OCI-LY3 (cell line): ENCODE data around the gene ITGA4.

Source experiments
- EZH2phosphoT487 ChIP-seq: fragments of 200-600 bp; shearing (Covaris generic); IDR thresholded peaks from 2 replicates; pipeline ENCODE4 v1.6.1; 2018; ENCODE audit warnings: antibody characterized with exemption, mixed run types, low read depth
- TF ChIP-seq, protein P1 (sequence below): fragments of 200-600, 300-600 bp; sonication (generic); IDR thresholded peaks from 2 replicates; pipeline ENCODE4 v1.5.1; 2014; ENCODE audit warnings: antibody characterized with exemption, low read length, low read depth

DNA sequence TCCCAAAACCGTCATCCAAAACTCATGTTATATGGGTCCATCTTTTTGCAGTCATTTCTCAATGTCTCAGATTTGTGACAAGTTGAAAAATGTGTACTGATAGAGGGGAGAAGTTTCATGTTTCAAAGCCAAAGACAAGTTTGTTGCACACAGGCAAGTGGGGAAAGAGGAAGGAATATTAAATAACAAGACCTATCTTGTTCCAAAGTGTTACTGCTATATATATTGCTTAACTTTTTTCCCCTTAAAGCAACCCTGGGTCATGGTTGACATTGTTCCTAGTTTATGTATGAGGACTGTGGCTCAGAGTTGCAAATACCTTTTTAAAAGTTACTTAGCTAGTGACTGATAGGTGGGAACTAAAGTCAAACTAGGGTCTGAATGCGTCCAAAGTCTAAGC lies 1.7 kb downstream of the ITGA4 start:
- TF ChIP-seq, protein P1, sequence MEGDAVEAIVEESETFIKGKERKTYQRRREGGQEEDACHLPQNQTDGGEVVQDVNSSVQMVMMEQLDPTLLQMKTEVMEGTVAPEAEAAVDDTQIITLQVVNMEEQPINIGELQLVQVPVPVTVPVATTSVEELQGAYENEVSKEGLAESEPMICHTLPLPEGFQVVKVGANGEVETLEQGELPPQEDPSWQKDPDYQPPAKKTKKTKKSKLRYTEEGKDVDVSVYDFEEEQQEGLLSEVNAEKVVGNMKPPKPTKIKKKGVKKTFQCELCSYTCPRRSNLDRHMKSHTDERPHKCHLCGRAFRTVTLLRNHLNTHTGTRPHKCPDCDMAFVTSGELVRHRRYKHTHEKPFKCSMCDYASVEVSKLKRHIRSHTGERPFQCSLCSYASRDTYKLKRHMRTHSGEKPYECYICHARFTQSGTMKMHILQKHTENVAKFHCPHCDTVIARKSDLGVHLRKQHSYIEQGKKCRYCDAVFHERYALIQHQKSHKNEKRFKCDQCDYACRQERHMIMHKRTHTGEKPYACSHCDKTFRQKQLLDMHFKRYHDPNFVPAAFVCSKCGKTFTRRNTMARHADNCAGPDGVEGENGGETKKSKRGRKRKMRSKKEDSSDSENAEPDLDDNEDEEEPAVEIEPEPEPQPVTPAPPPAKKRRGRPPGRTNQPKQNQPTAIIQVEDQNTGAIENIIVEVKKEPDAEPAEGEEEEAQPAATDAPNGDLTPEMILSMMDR, result no peak
- TF ChIP-seq EZH2phosphoT487, result no peak
